ENCODE data around the gene GGNBP2.
"Not testable (repeated sequence)": the region's sequence is repeated elsewhere in the genome, so short reads cannot be mapped to it uniquely, and the experiment has no call there.

The GGNBP2 gene

GRCh38 chr17:36544307-36545076 is at the start of gene GGNBP2:
TSS of gene GGNBP2 (plus strand) at chr17:36544919. CDS start at chr17:36545725, 806 bp downstream.
- peak; percentile 76 to 94 (median 81) for DNase-seq (ENCODE audit: low read depth in 2 of 3, low spot score in 1 of 3)

- DNase-seq (ENCODE audit: low read depth in 2 of 3, low spot score in 1 of 3), result no peak
These were observed 49.6 kb upstream of the GGNBP2 start for GRCh38 chr17:36495076-36495578.

GRCh38 chr17:36496018-36496789 is 48.5 kb upstream of the GGNBP2 start:
- DNase-seq (ENCODE audit: low read depth in 2 of 3, low spot score in 1 of 3), result no peak

- no peak for DNase-seq (ENCODE audit: low read depth in 2 of 3, low spot score in 1 of 3)
These were observed 46.6 kb upstream of the GGNBP2 start for GRCh38 chr17:36498155-36498554.

GRCh38 chr17:36498560-36499300 is 46.0 kb upstream of the GGNBP2 start:
- DNase-seq (ENCODE audit: low read depth in 2 of 3, low spot score in 1 of 3), result no peak

GRCh38 chr17:36500745-36501225 is 43.9 kb upstream of the GGNBP2 start:
- no peak for DNase-seq (ENCODE audit: low read depth in 2 of 3, low spot score in 1 of 3)

- DNase-seq (ENCODE audit: low read depth in 2 of 3, low spot score in 1 of 3), result no peak
These were observed 43.4 kb upstream of the GGNBP2 start for GRCh38 chr17:36501351-36501750.

- no peak for DNase-seq (ENCODE audit: low read depth in 2 of 3, low spot score in 1 of 3)
These were observed 42.8 kb upstream of the GGNBP2 start for GRCh38 chr17:36501963-36502362.

GRCh38 chr17:36503456-36504155 is 41.1 kb upstream of the GGNBP2 start:
- DNase-seq (ENCODE audit: low read depth in 2 of 3, low spot score in 1 of 3), result no peak

GRCh38 chr17:36504156-36504545 is 40.6 kb upstream of the GGNBP2 start:
- DNase-seq (ENCODE audit: low read depth in 2 of 3, low spot score in 1 of 3), result no peak

- no peak for DNase-seq (ENCODE audit: low read depth in 2 of 3, low spot score in 1 of 3)
These were observed 39.5 kb upstream of the GGNBP2 start for GRCh38 chr17:36505171-36505570.

- no peak for DNase-seq (ENCODE audit: low read depth in 2 of 3, low spot score in 1 of 3)
These were observed 38.4 kb upstream of the GGNBP2 start for GRCh38 chr17:36506249-36506826.

GRCh38 chr17:36506831-36507230 is 37.9 kb upstream of the GGNBP2 start:
- no peak for DNase-seq (ENCODE audit: low read depth in 2 of 3, low spot score in 1 of 3)

- DNase-seq (ENCODE audit: low read depth in 2 of 3, low spot score in 1 of 3), result no peak
These were observed 37.5 kb upstream of the GGNBP2 start for GRCh38 chr17:36507266-36507665.

GRCh38 chr17:36508439-36508838 is 36.3 kb upstream of the GGNBP2 start:
- not testable (repeated sequence) for DNase-seq (ENCODE audit: low read depth in 2 of 3, low spot score in 1 of 3)

GRCh38 chr17:36509272-36509985 is 35.3 kb upstream of the GGNBP2 start:
- DNase-seq (ENCODE audit: low read depth in 2 of 3, low spot score in 1 of 3), result no peak

- no peak for DNase-seq (ENCODE audit: low read depth in 2 of 3, low spot score in 1 of 3)
These were observed 34.1 kb upstream of the GGNBP2 start for GRCh38 chr17:36510636-36511035.

- no peak for DNase-seq (ENCODE audit: low read depth in 2 of 3, low spot score in 1 of 3)
These were observed 33.5 kb upstream of the GGNBP2 start for GRCh38 chr17:36511216-36511615.

GRCh38 chr17:36512641-36513040 is 32.1 kb upstream of the GGNBP2 start:
- DNase-seq (ENCODE audit: low read depth in 2 of 3, low spot score in 1 of 3), result no peak

- DNase-seq (ENCODE audit: low read depth in 2 of 3, low spot score in 1 of 3), result no peak
These were observed 29.9 kb upstream of the GGNBP2 start for GRCh38 chr17:36514856-36515255.
